ENCODE results near the gene HFM1.
"Not testable (repeated sequence)": the region's sequence is repeated elsewhere in the genome, so short reads cannot be mapped to it uniquely, and the experiment has no call there.

The HFM1 gene, protein sequence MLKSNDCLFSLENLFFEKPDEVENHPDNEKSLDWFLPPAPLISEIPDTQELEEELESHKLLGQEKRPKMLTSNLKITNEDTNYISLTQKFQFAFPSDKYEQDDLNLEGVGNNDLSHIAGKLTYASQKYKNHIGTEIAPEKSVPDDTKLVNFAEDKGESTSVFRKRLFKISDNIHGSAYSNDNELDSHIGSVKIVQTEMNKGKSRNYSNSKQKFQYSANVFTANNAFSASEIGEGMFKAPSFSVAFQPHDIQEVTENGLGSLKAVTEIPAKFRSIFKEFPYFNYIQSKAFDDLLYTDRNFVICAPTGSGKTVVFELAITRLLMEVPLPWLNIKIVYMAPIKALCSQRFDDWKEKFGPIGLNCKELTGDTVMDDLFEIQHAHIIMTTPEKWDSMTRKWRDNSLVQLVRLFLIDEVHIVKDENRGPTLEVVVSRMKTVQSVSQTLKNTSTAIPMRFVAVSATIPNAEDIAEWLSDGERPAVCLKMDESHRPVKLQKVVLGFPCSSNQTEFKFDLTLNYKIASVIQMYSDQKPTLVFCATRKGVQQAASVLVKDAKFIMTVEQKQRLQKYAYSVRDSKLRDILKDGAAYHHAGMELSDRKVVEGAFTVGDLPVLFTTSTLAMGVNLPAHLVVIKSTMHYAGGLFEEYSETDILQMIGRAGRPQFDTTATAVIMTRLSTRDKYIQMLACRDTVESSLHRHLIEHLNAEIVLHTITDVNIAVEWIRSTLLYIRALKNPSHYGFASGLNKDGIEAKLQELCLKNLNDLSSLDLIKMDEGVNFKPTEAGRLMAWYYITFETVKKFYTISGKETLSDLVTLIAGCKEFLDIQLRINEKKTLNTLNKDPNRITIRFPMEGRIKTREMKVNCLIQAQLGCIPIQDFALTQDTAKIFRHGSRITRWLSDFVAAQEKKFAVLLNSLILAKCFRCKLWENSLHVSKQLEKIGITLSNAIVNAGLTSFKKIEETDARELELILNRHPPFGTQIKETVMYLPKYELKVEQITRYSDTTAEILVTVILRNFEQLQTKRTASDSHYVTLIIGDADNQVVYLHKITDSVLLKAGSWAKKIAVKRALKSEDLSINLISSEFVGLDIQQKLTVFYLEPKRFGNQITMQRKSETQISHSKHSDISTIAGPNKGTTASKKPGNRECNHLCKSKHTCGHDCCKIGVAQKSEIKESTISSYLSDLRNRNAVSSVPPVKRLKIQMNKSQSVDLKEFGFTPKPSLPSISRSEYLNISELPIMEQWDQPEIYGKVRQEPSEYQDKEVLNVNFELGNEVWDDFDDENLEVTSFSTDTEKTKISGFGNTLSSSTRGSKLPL (N-terminal part only)

DNA sequence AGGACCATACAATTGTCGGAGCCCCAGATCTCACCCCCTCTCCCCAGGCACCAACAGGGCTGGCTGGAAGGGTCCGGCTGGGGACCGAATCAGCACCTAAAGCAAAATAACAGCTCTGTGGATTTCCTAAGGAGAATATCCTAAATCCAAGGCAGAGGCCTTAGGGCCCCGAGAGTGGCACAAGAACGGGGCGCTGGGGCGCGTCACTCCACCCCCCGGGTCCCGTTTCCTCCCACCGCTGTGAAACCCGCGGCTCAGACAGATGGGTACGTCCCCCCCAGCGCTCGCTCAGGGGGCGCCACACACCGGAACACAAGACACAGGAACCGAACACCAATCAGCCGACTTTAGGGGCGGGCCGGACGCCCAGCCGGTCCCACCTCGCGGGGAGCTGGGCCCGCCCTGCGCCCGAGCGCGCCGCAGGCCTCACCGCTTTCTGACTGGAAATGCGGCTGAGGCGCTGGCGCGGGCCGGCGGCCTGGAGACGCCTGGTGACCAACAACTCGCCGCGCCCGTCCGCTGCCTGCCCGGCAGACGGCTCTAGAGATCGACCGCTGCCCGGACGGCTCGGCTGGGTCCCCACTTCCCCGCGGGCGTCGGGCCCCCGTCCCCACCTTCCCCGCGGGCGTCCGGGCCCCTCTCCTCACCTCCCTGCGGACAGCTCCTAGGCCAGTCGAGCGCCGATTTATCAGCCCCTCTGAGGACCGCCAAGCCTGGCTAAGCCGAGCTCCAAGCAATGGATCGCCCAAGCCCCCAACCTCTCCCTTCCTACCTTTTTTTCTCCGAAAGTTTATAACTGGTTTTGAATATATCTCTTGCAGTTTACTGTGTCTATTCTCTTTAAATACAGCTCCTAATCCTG lies at the start of gene HFM1:
Gene HFM1 (minus strand): TSS at position 687 of the 862 bp plus-strand sequence. CDS start 3,755 bp downstream, outside the sequence.
- DNase-seq, result peak; percentile 19

DNA sequence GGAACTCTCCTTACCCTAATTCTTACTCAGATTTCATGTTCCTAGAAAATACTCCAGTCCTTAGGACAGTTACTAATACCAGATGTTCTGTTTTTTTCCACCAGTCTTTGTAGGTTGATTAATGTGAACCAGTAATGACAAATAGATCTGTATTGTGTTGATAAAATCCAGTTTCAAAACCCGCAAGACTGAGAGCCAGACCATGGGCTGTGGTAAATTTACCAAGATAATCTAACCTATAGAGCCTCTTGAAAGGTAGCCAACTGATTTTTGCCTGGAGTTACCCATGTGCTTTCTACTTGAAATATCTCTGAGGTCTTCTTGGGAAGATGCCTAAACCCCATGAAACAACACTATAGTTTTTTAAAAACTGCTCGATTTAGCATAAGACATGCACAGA lies 49.5 kb upstream of the HFM1 start:
- no peak for DNase-seq

DNA sequence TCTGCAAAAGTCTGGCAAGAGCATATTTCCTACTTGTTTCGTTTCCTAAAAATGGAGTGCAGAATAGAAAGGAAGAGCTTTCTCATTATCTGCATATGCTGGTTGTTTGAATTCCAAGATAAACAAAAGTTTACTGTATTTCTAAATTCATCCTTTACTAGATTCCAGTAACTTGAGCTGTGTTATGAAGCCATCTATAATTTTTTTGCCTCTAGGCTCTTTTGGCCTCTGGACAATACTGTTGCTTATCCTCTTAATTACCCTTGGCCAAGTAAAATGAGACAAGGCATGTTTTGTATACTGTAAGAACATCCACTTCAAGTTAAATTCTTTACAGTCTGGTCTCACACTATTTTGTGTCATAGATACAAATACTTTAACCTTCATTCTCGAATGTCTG lies 45.6 kb upstream of the HFM1 start:
- no peak for DNase-seq

DNA sequence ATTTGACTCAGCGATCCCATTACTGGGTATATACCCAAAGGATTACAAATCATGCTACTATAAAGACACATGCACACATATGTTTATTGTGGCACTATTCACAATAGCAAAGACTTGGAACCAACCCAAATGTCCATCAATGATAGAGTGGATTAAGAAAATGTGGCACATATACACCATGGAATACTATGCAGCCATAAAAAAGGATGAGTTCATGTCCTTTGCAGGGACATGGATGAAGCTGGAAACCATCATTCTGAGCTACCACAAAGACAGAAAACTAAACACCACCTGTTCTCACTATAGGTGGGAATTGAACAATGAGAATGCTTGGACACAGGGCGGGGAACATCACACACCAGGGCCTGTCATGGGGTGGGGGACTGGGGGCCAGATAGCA lies 43.1 kb upstream of the HFM1 start:
- not testable (repeated sequence) for DNase-seq

DNA sequence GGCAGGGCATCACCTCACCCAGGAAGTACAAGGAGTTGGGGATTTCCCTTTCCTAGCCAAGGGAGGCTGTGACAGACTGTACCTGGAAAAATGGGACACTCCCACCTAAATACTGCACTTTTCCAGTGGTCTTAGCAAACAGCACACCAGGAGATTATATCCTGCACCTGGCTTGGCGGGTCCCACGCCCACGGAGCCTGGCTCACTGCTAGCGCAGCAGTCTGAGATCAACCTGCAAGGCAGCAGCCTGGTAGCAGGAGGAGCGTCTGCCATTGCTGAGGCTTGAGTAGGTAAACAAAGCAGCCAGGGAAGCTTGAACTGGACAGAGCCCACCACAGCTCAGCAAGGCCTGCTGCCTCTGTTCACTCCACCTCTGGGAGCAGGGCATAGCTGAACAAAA lies 37.3 kb upstream of the HFM1 start:
- not testable (repeated sequence) for DNase-seq

DNA sequence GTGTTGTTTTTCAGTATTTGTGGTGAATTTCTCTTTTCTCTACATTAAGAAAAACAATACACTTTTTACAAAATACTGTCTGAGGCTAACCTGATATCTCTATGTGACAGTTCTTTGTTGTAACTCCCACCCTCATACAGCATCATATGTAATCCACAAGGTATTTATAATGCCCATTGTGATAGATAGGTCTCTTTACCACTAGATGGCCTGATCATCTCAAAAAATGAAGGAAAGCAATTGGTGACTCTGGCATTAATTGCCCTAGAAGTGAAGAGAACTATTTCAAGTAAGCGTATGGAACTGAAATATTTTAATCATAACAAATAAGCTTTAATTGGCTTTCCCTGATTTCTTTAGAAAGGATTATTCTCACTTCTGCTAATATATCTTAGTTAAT lies 36.2 kb upstream of the HFM1 start:
- DNase-seq, result no peak

DNA sequence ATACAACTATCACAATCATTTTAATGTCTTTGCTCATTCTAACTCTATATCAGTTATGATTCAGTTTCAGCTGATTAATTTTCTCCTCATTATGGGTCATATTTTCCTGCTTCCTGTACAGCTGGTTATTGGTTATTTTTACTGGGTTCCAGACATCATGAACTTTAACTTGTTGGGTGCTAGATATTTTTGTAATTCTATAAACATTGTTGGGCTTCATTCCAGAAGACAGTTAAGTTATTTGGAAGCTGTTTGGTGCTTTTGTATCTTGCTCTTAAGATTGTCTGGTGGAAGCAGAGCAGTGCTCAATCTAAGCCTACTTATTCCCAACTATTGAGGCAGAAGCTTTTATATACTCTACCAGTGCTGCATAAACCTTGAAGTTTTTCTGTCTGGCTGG lies 34.4 kb upstream of the HFM1 start:
- no peak for DNase-seq

DNA sequence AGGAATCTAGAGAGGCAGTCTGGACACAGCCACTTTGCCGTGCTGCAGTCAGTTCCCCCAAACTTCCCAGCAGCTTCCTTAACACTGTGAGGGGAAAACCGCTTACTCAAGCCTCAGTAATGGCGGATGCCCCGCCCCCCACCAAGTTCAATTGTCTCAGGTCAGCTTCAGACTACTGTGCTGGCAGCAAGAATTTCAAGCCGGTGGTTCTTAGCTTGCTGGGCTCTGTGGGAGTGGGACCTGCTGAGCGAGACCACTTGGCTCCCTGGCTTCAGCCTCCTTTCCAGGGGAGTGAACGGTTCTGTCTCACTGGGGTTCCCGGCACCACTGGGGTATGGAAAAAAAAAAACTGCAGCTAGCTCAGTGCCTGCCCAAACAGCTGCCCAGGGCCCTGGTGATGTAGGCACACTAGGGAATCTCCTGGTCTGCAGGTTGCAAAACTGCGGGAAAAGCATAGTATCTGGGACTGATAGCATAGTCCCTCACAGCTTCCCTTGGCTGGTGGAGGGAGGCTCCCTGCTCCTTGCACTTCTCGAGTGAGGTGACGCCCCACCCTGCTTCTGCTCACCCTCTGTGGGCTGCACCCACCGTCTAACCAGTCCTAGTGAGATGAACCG lies 23.7 kb upstream of the HFM1 start:
- DNase-seq, result no peak

DNA sequence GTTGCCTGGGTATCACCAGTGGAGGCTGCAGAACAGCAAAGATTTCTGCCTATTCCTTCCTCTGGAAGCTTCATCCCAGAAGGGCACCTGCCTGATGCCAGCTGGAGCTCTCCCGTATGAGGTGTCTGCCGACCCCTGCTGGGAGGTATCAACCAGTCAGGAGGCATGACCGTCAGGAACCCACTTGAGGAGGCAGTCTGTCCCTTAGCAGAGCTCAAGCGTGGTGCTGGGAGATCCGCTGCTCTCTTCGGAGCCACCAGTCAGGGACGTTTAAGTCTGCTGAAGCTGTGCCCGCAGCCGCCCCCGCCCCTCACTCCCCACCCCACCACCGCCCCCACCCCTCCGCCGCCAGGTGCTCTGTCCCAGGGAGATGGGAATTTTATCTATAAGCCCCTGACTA lies 23.1 kb upstream of the HFM1 start:
- peak; percentile 9 for DNase-seq

DNA sequence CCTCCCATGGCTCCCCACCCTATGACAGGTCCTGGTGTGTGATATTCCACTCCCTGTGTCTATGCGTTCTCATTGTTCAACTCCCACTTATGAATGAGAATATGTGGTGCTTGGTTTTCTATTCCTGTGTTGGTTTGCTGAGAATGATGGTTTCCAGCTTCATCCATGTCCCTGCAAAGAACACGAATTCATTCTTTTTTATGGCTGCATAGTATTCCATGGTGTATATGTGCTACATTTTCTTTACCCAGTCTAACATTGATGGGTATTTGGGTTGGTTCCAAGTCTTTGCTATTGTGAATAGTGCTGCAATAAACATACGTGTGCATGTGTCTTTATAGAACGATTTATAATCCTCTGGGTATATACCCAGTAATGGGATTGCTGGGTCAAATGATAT lies 17.9 kb upstream of the HFM1 start:
- DNase-seq, result not testable (repeated sequence)

DNA sequence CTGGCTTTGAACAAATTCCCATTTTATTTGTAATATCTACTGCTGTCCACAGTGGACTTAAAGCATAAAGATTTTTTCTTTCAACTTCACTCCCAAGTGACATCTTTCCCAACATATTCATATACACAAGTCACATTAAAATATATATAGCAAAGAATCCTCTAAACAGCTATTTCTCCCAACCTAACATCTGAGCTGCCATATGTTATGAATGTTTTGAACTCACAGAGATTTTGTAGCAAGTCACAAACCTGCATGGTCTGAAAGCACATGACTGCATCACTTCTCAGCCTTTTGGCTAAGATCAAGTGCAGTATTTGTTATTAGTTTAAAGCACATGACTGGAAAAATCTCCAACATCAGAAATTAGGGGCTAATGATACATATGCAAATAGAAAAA lies 7.7 kb upstream of the HFM1 start:
- DNase-seq, result no peak

DNA sequence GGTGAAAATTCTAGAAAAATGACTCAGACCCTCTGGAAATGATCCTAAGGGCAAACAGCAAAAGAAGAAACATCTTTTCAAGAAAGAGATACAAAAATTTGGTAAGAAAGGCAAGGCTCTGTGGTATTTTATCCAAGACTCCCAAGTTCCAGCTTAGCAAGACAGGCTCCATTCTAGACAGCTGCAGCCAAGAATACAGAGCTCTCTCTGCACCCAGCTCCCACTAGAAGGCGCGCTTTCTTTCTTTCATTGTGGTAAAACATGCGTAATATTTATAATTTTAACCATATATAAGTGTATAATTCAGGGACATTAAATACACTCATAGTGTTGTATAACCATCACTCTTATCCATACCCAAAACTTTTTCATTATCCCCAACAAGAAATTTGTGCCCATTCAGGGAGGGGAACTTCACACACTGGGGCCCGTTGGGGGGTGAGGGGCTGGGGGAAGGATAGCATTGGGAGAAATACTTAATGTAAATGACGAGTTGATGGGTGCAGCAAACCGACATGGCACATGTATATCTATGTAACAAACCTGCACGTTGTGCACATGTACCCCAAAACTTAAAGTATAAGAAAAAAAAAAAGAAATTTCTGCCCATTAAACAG lies 2.2 kb upstream of the HFM1 start:
- DNase-seq, result no peak

DNA sequence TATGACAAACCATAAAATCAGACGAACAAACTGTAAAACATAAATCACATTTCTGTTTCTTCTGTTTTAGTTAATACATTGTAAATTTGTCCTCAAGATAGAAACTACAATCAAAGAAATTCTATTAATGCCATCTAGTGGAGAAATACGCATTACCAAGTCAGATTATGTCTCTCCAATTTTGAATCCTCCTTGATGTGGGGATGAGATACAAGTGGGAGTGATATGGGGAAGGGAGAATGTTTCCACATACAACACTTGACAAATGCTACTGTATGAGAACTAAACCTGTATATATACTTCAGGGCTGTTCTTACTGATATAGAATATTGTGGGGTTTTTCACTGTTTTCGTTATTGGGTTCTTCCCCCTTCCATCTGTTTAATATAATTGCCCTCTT lies 2.6 kb downstream of the HFM1 start:
- DNase-seq, result no peak

DNA sequence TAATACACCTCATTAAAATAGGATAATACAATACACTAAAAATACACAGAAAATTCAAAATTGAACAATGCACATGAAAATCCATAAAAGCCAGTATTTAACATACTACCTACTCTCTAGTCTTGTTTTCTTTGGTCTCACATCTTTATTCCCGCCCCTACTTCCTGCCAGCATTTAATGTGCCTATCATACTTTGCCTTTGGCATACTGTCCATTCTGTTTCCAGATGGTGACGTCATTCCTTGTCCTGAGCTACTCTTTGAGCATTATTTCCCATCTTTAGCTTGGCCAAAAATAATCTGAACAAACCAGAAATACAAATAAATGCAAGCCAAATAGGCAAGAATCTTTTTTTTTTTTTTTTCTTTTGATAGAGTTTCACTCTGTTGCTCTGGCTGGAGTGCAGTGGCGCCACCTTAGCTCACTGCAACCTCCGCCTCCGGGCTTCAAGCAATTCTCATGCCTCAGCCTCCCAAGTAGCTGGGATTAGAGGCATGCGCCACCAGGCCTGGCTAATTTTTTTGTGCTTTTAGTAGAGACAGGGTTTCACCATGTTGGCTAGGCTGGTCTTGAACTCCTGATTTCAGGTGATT lies 4.4 kb downstream of the HFM1 start:
- DNase-seq, result no peak

DNA sequence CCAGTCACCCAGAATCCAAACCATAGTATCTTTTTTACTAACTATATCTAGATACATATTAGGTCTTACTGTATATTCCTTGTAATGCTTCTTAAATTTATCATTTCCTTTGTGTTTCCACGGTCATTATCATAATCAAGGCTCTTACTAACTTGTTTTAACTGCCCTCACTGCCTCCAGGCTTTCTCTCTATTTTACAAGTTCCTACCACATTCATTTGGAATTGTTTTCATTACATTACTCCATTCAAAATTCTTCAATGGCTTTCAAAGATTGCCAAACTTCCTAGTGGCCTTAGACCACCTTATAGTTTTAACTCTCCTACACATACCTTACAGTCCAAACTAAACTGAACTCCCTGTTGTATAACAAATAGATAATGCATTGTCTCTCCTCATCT lies 6.3 kb downstream of the HFM1 start:
- no peak for DNase-seq

DNA sequence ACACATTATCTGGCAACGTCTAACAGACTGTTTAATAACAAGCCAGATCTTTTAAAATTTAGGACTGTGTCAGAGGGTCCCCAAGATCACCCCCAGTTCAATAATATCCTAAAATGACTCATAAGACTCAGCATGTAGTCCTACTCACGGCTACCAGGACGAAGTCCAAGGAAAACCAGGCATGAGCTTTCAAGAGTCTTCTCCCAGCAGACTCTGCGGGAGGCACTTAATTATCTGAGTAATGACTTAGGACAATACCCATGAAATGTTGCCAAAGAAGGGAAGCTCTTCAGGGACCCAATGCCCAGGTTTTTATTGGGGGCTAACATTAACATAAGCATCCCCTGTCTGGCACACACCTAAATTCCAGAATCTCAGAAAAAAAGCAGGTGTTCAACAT lies 7.0 kb downstream of the HFM1 start:
- peak; percentile 12 for DNase-seq

DNA sequence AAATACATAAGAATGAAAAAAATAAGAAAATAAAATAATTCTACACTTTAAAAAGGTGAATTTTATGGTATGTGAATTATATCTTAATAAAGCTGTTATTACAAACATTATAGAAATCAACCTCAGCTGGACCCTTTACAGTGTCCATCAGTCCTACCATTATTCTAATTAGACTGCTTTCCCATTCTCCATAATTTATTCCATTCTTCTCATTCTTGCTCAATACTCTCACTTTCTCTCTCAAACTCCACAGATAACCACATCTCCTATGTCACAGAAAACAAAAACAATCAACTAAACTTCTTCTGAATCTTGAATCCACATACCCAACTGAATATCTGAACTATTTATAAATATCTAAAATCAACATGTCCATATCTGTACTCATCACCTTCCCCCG lies 11.6 kb downstream of the HFM1 start:
- DNase-seq, result no peak

DNA sequence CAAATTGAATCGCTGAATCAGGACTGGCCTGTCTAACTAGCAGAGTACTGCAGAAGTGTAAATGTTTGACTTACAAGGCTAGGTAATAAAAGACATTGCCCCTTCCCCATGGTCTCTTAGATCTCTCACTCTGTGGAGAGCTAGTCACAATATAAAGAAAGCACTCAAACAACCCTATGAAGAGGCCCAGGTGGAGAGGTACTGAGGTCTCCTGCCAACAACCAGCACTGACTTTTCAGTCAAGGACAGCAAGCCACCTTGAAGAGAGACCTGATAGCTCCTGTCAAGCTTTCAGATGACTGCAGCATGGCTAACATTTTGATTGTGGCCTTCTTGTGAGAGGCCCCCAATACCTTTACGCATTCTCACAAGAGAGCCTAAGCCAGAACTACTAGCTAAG lies 18.5 kb downstream of the HFM1 start:
- no peak for DNase-seq

DNA sequence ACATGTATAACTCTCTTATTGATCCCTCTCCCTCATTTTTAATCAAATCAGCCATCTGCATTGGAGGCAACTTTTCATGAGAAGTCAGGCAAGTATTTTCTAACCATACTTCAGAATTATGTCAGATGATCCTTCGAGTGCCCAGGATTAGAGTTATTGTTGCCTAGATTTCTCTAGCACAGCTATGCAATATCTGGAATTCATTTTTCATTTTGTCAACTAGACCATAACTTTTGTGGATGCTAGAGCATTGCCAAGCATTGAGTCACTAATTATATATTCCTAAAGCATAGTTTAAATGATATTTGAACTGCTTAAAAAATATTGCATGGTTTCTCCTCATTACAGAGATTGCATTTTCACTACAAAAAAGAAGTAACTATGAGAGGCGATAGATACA lies 21.2 kb downstream of the HFM1 start:
- DNase-seq, result no peak

DNA sequence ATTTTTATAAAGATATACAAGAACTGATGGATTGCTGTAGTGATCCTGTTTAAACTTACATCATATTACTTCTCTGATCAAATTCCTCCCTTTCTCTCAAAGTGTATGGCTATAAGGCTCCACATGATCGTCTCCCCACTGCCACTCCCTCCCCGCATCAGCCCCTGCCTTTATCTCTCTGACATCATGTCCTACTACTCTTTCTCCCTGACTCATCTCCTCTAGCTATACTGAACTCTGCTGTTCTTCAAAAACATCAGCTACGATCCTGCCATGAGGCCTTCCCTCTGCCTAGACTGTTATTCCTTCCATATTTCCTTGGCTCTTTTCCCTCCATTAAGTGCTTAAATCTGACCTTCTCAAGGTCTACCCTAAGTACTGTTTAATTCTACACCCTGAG lies 22.8 kb downstream of the HFM1 start:
- no peak for DNase-seq

DNA sequence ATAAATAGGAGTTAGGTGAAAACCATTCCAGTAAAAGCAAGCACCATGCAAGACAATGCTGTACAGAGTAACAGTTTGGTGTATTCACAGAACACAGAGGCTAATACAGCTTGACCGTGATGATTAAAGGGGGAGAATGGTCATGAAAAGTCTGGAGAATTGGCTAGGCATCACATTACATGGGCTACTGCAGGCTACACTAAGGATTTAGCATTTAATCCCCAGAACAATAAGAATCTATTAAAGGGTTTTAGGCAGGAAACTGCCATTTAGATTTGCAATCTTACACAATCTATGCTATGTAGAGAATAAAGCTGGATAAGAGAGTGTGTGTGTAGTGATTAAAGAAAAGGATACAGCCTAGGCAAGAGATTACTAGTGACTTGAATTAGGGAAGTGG lies 30.6 kb downstream of the HFM1 start:
- DNase-seq, result no peak

All from DMS79 (cell line).